HG03135 (cell line): ENCODE data around the gene AEBP2.
"Not testable (repeated sequence)": the region's sequence is repeated elsewhere in the genome, so short reads cannot be mapped to it uniquely, and the experiment has no call there.

Experiments
- ATAC-seq: cut with Tn5 transposase; IDR thresholded peaks from one replicate; pipeline ENCODE4 v1.9.1; 2021; ENCODE audit warnings: mild to moderate bottlenecking, moderate library complexity; ENCODE audit not compliant: unreplicated experiment

Gene AEBP2, protein sequence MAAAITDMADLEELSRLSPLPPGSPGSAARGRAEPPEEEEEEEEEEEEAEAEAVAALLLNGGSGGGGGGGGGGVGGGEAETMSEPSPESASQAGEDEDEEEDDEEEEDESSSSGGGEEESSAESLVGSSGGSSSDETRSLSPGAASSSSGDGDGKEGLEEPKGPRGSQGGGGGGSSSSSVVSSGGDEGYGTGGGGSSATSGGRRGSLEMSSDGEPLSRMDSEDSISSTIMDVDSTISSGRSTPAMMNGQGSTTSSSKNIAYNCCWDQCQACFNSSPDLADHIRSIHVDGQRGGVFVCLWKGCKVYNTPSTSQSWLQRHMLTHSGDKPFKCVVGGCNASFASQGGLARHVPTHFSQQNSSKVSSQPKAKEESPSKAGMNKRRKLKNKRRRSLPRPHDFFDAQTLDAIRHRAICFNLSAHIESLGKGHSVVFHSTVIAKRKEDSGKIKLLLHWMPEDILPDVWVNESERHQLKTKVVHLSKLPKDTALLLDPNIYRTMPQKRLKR

DNA sequence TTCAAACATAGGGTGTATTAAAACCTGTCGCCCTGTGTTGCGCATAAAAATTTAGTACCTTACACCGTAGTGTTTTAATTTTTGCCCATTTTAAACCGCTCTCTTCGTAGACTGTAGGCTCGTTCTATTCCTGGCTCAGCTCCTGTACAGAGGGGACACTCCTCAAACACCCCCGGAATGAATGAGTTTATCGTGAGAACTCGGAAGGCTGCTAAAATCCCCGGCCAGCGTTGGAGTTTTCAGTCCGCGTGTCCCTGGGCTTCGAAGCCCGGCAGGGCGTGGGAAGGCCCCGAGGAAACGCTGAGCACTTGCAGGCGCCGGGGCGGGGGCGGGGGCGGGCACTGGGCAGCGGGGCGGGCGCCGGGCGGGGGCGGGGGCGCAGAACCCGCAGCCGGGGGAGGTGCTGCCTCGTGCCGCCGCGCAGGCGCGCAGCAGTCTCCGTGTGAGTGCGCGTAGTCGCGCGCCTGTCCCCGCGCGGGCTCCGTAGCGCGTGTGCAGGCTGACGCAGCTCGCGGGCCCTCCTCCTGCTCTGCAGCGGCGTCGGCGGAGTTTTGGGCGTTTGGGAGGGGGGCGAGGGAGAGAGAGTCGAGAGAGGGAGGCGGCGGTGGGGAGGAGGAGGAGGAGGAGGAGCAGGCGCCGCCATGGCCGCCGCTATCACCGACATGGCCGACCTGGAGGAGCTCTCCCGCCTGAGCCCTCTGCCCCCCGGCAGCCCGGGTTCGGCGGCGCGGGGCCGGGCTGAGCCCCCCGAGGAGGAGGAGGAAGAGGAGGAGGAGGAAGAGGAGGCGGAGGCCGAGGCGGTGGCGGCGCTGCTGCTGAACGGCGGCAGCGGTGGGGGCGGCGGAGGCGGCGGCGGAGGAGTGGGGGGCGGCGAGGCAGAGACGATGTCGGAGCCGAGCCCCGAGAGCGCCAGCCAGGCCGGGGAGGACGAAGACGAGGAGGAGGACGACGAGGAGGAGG lies at the start of gene AEBP2:
Gene AEBP2, plus strand, starts transcription at position 434 of the 960 bp plus-strand sequence. Its CDS starts 208 bp downstream, at position 642.
- ATAC-seq: peak; percentile 83

DNA sequence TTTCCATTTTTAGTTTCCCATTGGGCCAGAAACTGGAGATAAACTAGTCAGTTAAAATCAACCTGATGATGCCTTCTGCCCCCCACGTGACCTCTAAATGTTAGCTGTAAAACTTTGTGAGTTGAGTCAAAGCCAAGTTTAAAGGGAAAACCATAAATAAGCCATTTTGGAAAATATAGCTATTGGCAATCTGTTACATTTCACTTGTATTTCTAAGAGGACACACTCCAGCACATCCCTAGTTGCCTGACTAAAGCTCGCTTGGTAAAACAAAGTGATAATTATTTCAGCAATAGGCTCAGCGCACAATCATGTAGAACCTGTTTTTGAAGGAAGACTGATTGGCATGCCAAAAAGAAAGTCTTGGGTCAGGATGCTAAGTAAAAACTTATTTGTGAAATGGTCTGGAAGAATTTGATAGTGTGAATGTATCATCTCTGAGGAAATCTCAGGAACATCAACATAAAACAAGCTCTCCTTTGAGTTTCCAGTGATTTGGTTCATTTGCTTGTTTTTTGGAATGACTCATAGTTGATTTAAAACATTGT lies 49.2 kb upstream of the AEBP2 start:
- no peak for ATAC-seq

- not testable (repeated sequence) for ATAC-seq
Measured at GRCh38 chr12:19392644-19393043, 46.6 kb upstream of the AEBP2 start.

GRCh38 chr12:19394385-19394784 lies 44.9 kb upstream of the AEBP2 start:
- ATAC-seq: no peak

DNA sequence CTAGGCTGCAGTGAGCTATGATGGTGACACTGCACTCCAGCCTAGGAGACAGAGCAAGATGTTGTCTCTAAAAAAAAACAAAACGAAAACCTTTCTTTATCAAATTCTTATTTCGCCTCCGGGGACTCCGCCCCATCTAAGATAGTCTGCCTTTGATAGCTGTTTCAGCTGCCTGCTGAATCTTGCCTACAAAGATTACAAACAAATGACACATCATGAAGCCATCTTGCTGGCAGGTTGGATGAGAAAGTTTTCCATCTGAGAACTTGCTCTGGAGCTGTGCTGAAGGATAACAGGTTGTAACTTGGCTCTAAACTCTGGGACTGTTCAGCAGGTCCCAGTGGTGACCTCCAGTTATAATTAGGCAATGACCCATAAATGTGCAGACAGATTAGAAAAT lies 41.8 kb upstream of the AEBP2 start:
- ATAC-seq: no peak

- ATAC-seq: no peak
Measured at GRCh38 chr12:19398376-19399363, 40.6 kb upstream of the AEBP2 start.

DNA sequence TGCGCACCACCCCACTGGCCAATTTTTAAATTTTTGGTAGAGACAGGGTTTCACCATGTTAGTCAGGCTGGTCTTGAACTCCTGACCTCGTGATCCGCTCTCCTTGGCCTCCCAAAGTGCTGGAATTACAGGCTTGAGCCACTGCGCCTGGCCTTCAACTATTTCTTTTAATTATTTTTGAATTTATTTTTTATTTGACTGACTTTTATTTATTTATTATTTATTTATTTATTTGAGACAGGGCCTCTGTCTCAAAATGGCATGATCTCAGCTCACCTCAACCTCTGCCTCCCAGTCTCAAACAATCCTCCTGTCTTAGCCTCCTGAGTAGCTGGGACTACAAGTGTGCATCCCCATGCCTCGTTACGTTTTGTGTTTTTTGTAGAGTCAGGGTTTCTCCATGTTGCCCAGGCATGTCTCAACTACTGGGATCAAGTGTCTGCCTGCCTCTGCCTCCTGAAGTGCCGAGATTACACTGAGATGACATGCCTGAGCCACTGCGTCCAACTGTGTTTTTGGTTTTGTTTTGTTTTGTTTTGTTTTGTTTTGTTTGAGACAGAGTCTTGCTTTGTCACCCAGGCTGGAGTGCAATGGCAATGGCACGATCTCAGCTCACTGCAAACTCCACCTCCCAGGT lies 38.5 kb upstream of the AEBP2 start:
- ATAC-seq: not testable (repeated sequence)

GRCh38 chr12:19402211-19402610 lies 37.1 kb upstream of the AEBP2 start:
- ATAC-seq: no peak

DNA sequence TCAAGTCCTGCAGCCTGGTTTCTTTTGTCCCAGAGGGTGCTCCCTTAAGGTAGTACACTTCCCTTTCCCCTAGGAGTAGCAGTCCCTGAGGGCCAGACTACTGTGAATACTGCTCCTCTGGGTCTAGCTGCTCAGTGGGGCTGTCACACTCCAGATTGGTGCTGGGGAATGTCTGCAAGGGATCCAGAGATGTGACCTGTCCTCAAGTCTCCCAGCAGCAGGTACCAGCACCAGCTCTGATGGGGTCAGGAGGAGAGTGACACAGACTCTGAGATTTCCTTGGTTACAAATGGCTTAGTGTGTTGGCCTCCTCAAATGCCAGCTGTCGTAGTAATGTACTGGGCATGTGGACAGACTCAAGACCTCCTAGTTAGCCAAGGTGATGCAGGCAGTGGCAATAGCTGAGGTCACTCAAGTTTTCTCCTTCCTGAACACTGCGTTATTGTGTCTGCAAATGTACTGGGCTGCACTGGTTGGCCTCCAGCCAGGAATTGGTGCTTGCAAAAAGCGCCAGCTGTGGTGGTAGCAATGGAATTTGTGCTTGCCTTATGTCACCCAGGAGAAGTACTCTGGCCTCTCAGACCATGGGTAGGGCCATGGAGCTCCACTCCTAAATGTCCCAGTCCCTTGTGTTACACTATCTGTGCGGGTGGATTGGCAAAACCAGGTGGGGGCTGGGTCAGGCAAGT lies 36.4 kb upstream of the AEBP2 start:
- no peak for ATAC-seq

DNA sequence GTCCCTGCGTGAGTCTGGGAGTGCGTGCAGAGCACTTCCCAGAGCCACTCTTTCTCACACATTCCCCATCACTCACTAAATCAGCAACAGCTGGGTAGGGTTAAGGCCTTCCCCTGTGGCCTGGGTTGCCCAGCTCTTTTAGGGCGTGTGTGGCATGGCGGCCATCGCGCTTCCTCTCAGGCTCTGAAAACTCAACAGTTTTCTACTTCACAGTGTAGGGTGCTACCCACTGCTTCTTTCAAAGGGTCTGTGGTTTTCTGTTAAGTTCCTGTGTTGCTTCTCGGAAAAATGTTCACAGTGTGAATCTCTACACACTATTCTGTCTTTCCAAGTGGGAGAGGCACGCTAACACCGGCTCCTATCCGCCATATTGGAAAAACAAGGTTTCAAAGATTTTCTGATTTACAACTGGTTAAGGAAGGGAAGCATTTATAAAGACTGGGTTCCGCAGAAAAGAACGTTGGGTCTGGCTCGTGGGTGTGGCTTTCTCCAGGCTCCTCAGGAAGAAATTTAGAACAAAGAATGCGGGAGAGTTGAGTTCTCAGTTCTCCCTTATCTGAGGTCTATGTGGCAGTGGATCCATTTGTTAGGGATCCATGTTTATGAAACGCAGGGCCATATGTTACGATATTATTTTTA lies 34.9 kb upstream of the AEBP2 start:
- ATAC-seq: no peak

DNA sequence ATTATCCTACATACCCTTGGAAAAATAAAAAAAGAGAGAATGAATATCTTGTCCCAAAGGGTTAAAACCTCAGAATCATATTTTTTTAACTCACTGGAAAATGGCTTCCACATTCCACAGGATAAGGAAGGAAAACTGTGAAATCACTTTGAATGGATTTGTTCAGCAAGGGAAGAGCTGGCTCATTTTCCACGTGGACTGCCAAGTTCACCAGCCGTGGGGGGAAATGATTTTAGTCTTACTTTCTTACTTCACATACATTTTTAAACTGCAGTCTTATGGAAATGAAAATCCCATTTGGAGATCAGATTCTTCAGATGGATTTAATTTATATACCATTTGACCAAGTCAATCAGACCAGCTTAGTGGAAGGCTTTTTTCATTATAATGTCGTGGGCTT lies 29.9 kb upstream of the AEBP2 start:
- no peak for ATAC-seq

DNA sequence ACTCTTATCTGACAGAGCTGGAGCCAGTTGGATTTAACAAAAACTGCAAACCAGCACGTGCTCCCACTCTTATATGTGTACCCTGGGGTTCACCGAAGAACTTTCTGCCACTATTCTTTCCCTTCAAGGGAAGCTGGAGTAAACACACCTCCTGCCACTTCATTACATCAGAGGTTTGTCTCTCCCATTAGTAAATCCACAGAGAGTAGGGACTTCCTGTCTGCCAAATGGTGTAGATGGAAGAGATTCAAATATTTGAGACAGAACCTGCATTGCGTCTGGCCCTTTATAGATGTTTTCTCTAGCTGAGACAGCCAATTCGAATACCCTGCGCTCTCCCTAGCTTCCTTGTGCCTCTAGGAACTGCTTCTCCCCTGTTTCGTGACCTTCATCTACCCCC lies 29.1 kb upstream of the AEBP2 start:
- ATAC-seq: no peak

DNA sequence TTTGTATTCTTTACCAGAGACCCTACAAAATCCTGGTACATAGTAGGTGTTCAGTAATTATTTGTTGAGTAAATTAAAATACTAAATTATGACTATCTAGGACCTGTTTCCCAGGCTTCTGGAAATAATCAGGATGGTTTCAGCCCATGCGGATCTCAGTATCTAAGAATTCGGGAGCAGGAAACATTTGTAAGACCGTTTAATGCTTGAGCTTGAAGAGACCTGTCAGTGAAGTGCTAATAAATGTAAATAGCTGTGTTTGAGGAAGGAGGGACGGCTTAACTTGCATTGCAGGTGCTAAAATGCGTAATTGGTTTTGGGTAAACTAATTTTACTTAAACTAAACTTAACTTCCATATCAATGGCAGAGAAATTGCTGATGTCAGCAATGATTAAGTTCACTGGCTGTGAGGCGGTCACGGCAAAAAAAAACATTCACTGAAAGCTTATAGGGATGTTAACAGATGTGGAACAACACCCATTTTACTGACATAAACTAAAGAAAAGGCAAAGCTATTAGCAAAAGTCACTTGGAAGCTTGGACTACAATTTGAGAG lies 28.6 kb upstream of the AEBP2 start:
- ATAC-seq: no peak

DNA sequence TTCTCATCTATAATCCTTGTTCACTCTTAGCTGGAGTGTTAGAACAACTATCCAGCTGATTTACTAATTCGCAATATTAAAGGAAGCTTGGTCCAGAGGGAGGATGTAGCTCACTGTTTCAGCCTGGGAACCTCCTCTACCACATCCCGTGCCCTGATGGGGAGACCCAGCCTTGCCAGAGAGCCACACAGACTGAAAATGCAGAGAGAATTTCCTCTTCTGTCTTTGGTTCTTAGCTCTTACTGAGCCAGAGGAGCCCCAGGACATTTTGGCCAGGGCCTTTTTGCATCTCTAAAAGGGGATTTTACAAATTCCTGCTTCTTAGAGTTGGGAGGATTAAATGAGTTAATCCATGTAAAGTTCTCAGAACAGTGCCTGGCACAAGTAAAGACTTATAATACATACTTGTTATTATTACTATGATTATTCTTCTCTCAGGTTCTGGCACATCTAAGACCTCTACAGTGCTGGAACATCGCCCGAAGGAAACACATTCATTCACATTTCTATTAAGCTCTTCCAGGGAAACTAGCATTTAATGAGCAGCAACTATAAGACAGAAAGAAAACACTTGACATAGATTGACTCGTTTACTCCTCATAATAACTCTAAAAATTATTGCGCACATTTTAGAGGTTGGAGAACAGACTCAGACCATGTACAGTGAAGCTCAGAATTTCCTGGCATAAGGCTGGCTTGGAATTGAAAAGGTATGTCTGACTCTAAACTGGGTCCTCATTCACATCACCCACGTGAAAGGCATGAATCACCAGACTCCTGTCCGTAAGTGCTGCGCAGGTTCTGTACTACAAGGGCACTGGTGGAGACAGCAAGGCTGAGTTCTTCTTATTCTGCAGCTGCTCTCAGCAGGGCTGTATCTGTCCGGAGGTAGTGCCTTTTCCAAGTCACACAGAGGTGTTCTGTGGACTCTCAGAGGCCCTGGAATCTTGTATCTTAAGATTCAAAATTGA lies 27.8 kb upstream of the AEBP2 start:
- no peak for ATAC-seq

DNA sequence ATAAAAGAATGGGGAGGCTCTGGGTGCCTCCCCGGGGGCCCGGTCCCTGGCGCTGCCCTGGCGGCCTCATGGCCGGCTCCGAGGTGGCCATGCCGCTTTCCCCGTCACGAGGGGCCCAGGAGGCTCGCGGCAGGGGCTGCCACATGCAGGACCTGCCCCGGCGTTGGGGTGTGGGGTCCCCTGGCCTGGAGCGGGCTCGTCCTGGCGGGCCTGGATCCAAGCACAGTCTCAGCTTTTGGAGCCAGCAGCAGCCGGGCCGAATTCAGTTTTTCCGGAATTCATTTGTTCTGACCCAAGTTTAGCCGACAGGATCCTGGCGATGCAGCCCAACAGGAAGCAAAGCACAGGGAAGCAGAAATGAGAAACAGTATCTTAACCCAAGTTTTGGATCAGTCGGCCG lies 26.4 kb upstream of the AEBP2 start:
- ATAC-seq: no peak

DNA sequence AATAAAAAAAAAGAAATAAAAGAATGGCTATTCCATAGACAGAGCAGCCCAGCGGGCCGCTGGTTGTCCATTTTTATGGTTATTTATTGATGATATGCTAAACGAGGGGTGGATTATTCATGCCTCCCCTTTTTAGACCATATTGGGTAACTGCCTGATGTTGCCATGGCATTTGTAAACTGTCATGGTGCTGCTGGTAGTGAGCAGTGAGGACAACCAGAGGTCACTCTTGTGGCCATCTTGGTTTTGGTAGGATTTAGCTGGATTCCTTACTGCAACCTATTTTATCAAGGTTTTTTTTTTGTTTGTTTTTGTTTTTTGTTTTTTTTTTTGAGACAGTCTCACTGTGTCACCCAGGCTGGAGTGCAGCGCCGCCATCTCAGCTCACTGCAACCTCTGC lies 25.7 kb upstream of the AEBP2 start:
- not testable (repeated sequence) for ATAC-seq

DNA sequence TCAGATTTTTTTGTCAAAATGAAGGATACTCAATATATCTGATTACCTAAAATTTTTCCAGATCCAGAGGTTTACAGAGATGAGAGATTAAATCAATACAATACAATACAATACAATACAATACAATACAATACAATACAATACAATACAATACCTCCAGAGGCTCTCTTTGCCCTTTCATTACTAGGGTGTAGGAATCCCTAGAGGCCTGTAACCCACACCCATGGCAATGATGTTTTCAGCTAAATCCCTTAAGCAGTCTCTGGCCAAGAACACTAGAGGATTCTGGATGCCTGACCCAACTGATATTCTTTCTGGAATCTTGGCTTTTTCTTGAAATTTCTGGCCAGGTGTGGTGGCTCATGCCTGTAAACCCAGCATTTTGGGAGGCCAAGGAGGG lies 23.7 kb upstream of the AEBP2 start:
- ATAC-seq: no peak
